Left renal pelvis (tissue), 4 donors: Measurements from ENCODE around the gene METTL6. TPM values are rescaled to one million over a fixed set of nuclear protein-coding genes. Genes with fewer than 3 reads are reported as not detected.
A peak's percentile ranks its signal among the peaks of the same experiment; 100 is the strongest.
"Not testable (repeated sequence)": the region's sequence is repeated elsewhere in the genome, so short reads cannot be mapped to it uniquely, and the experiment has no call there.

Experiments used
- DNase-seq, 4 donors: peaks; one replicate each; pipeline ENCODE4 v3.0.0-alpha.2; 2013; ENCODE audit warnings: low read depth in 4 of 4, low spot score in 3 of 4
- polyA plus RNA-seq, 4 donors: library from polyadenylated mRNA; unstranded; fragments of 120-200 nt; gene quantifications; one replicate each; pipeline ENCODE4 v1.2.1, GENCODE V29; 2013; ENCODE audit not compliant: insufficient read length in 4 of 4

Gene METTL6, protein sequence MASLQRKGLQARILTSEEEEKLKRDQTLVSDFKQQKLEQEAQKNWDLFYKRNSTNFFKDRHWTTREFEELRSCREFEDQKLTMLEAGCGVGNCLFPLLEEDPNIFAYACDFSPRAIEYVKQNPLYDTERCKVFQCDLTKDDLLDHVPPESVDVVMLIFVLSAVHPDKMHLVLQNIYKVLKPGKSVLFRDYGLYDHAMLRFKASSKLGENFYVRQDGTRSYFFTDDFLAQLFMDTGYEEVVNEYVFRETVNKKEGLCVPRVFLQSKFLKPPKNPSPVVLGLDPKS
- 10 to 100 TPM; 21.1 to 29.1 (median 27.3) TPM for polyA plus RNA-seq

GRCh38 chr3:15427182-15427880, at the start of gene METTL6, which contains the start of gene EAF1:
METTL6 (minus strand) TSS chr3:15427544; CDS start chr3:15426511, 1,033 bp downstream.
EAF1 (plus strand) TSS chr3:15427598; CDS start chr3:15427780, 182 bp downstream.
- DNase-seq: peak; percentile 53 to 63 (median 56)

DNA sequence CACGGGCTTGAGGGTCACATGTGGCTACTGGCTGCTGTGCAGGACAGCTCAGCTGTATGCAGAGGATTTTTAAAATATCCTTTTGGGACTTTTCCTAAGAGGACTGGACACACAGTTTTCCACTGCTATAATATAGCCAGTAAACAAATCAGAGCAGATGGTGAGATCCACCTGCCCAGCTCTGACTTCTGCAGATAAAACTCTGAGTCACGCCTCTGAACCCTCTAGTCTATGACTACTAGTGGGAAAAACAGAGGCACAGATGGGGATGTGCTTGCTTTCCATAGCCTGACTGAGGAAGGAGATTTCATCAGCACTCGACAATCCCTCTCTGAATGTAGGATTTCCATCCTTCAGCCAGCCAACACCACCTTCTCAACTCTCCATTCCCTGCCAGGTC, 49.0 kb upstream of the METTL6 start:
- DNase-seq: no peak

DNA sequence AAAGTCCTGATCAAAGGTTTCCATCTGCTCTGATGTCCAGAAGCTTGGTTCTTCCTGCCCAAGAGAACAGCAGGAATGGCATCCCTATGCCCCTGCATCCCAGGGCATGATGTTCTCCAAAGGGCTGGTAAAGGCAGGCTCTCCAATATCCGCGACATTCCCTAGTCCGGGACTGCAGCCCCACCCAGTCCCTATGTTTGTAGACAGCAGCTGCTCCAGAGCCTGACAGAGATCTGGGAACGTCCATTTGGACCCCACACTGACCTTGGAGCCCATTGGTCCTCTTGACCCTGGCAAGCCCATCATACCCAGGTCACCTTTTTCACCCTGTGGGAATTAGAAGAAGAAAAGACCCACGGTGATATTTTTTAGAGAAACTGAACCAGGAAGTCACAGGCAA, 47.8 kb upstream of the METTL6 start:
- DNase-seq: no peak

- no peak for DNase-seq
Measured at GRCh38 chr3:15471861-15472260, 44.5 kb upstream of the METTL6 start.

DNA sequence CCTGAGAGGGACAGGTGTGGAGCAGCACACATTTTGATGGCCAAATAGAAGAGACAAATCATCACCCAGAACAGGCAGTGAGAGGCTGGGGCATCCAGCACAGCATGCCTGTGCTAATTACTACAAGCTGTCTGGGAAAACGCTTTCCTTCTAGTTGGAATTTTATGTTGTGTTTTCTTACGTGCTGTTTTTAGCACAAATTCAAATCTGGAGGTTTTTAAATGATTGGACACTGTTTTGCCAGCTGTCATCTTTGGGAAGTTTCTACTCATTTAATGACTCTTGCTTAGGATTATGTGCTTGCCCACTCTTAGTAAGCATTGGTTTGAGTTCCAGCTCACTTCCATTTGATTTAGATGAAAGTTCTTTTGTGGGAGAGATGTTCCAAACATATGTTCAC, 43.5 kb upstream of the METTL6 start:
- no peak for DNase-seq

- DNase-seq: no peak
Measured at GRCh38 chr3:15470261-15470660, 42.9 kb upstream of the METTL6 start.

GRCh38 chr3:15467227-15468181, 40.2 kb upstream of the METTL6 start:
- no peak for DNase-seq

DNA sequence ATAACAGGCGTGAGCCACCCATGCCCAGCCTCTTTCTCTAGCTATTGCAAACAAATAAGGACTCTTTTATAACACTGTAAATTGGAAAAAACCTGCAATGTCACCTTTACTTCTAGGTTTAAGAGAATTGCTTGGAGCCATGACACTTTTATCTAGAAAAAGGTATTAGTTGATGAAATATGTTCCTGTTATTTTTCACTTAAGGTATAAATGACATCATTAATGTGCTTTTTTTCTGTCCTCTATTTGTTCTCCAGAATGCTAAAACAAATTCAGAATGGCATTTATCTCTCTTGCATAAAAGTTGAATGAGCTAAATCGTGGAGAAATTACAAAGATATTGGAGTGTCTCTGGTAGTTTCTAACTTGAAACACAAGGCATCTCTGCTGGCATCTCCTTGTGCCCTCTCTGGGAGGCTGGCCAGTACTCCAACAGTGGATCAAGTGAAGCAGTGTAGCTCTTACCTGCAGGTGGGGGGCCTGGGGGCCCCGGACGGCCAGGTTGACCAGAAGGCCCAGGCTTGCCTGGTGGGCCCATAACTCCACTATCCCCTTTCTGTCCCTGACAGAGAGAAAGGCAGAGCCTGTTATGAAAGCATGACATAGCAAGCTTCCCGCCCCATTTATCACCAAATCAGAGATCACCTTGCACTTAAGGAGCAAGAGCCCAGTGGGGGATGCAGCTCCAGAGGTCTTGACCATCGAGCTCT, 38.7 kb upstream of the METTL6 start:
- no peak for DNase-seq

DNA sequence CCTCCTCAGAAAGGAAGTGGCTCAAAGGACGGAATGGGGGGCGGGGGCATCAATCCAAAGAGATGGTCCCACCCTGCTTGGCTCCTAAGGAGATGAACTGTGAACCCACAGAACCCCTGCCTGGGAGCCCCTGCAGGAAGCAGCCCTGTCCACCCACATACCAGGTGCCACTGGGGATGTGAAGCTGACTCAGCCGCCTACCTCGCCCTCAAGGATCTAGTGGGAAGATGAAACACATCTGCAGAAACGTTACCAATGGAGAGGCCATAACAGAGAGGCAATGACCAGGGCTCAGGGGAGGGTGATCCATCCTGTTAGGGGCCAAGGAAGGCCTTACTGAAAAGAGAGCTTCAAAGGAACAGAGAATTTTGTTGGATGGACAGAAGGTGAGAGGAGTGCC, 35.1 kb upstream of the METTL6 start:
- DNase-seq: no peak

DNA sequence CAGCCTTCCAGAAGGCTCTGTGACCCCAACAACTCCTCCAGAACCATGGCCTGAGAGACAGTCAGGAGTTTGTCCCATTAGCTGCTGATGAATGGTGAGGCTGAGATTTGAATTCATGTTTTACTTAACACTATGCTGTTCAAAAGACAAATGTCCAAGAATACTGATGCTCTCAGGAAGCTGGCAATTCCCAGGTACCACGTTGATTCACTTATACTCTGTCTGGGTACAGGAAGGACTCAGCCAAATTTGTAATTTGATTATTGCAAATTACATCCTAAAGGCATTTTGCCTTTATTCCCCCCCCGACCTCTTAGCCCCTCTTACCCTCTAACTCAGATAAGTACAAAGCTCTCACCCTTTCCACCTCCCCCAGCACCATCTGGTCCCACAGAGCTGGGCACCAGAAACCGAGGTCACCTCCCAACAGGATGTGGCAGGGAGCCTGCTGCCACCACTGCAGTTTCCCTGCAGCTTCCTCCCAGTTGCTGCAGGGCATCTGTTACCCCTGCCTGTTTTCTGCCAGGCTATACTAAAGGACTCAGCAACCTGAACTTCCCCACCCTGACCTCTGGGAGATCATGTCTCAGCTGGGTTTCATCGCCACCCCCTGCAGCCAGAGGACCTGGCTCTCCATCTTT, 33.7 kb upstream of the METTL6 start:
- no peak for DNase-seq

GRCh38 chr3:15458212-15458780, 31.0 kb upstream of the METTL6 start:
- DNase-seq: no peak

- not testable (repeated sequence) for DNase-seq
Measured at GRCh38 chr3:15456915-15457314, 29.6 kb upstream of the METTL6 start.

DNA sequence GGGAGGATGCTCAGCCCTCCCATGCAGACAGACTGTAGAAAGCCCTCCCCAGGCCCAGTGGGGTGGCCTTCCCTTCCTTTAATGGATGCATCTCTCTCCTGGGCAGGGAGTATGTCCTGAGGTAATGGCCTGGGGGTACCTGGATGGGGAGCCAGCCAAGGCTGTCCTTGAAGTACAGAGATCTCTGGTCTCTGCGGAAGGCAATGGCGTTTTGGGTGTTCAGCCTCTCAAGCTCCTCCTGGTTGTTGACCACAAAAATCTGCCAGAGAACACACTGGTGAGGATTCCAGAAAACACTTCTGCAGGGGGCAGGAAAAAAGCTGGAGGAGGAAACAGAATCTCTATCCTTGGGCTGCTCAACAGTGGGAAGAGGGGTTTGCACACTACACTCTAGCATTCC, 29.0 kb upstream of the METTL6 start:
- DNase-seq: no peak

GRCh38 chr3:15455756-15456155, 28.4 kb upstream of the METTL6 start:
- no peak for DNase-seq

GRCh38 chr3:15454965-15455364, 27.6 kb upstream of the METTL6 start:
- no peak for DNase-seq

GRCh38 chr3:15453991-15454625, 26.8 kb upstream of the METTL6 start:
- DNase-seq: no peak

- DNase-seq: no peak
Measured at GRCh38 chr3:15453501-15453900, 26.2 kb upstream of the METTL6 start.

- DNase-seq: no peak
Measured at GRCh38 chr3:15452961-15453360, 25.6 kb upstream of the METTL6 start.

DNA sequence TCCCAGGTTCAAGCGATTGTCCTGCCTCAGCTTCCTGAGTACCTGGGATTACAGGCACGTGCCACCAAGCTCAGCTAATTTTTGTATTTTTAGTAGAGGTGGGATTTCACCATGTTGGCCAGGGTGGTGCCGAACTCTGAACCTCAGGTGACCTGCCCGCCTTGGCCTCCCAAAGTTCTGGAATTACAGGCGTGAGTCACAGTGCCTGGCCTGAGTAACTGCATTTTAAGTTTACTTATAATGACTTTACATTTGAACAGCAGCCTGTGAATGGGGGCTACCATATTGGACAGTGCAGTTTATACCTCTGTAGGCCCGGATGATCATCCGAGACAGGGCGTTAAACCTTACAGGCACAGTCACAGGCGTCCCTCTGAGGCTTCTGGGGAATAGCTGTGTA, 24.8 kb upstream of the METTL6 start:
- DNase-seq: no peak
